Stimulated activated effector memory CD8-positive, alpha-beta T cell treated with anti-CD3 and anti-CD28 coated beads, Interleukin-12 subunit alpha, Interleukin-12 subunit beta, amount 100 ng/mL, for 72 hours (primary cell): ENCODE results near the gene SLC25A47.

Experiments
- ATAC-seq: fragments of 150-1000 bp; cut with Tn5 transposase; 2 replicates; pipeline ENCODE4 v1.10.0; 2021
- DNase-seq, 2 donors: peaks; one replicate each; pipeline ENCODE4 v3.0.0; 2021 to 2022; ENCODE audit warnings: low spot score in 2 of 2
- H3K27ac Mint-ChIP-seq: one replicate; pipeline ENCODE4 v1.8.0; 2022; ENCODE audit warnings: mild to moderate bottlenecking, mixed read lengths
- H3K36me3 Mint-ChIP-seq: one replicate; pipeline ENCODE4 v1.8.0; 2022; ENCODE audit warnings: mild to moderate bottlenecking, mixed read lengths
- H3K4me1 Mint-ChIP-seq: one replicate; pipeline ENCODE4 v1.8.0; 2022; ENCODE audit warnings: mixed read lengths
- H3K4me3 Mint-ChIP-seq: one replicate; pipeline ENCODE4 v1.8.0; 2022; ENCODE audit warnings: mild to moderate bottlenecking, mixed read lengths
- H3K9me3 Mint-ChIP-seq: one replicate; pipeline ENCODE4 v1.8.0; 2022; ENCODE audit warnings: mixed read lengths

Gene SLC25A47

DNA sequence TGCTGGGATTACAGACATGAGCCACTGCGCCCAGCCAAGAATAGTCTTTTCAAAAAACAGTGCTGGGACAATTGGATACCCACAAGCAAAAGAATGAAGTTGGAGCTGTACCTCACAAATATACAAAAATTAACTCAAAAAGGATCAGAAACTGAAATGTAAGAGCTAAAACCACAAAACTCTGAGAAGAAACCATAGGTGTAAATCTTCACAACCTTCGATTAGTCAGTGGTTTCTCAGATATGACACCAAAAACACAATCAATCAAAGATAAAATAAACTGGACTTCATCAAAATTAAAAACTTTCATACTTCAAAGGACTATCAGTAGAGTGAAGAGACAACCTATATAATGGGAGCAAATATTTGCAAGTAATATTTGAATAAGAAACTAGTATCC, 35.3 kb downstream of the SLC25A47 start:
- no peaks in the 10 kb centered on the region for H3K9me3 Mint-ChIP-seq
- ATAC-seq (no peak), DNase-seq (no peak)
- no peak overlapping the region for H3K4me3 Mint-ChIP-seq
- H3K27ac Mint-ChIP-seq, result peak overlapping the region; percentile 10
- peaks cover 25% of the 10 kb centered on the region for H3K4me1 Mint-ChIP-seq
- H3K36me3 Mint-ChIP-seq, result peaks cover 100% of the 10 kb centered on the region

DNA sequence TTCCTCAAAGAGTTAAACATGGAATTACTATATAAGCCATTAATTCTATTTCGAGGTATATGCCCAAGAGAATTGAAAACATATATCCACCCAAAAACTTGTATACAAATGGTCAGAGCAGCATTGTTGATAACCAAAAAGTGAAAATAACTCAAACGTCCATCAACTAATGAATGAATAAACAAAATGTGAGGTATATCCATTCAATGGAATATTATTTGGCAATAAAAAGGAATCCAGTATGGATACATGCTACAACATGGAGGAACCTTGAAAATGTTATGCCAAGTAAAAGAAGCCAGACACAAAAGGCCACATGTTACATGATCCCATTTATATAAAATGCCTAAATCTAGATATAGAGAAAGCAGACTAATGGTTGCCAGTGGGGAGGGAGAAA, 36.0 kb downstream of the SLC25A47 start:
- Mint-ChIP-seq H3K9me3 (no peaks in the 10 kb centered on the region), H3K36me3 (peaks cover 100% of the 10 kb centered on the region), H3K4me3 (no peak overlapping the region), H3K4me1 (peaks cover 25% of the 10 kb centered on the region), H3K27ac (no peak overlapping the region)
- DNase-seq (no peak), ATAC-seq (no peak)

DNA sequence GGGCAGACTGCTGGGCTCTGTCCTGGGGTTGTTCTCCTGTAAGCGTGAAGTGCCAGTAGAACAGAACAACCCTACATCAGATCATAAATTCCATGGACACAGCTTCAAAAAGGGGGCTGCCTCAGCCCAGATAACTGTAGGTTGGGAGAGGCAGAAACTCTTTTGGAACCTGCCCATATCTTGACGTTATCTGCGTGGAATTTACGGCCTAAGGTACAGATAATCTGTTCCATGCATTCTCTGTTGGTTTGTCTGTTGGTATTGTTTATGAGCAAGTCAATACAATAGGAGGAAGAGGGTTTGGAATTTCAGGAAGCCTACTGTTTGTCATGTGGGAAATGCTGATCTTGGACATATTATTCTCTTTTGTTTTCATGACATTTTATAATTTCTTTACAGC, 36.7 kb downstream of the SLC25A47 start:
- Mint-ChIP-seq H3K9me3 (no peaks in the 10 kb centered on the region), H3K4me3 (no peak overlapping the region), H3K4me1 (peaks cover 25% of the 10 kb centered on the region), H3K36me3 (peaks cover 100% of the 10 kb centered on the region), H3K27ac (no peak overlapping the region)
- DNase-seq (no peak), ATAC-seq (no peak)

DNA sequence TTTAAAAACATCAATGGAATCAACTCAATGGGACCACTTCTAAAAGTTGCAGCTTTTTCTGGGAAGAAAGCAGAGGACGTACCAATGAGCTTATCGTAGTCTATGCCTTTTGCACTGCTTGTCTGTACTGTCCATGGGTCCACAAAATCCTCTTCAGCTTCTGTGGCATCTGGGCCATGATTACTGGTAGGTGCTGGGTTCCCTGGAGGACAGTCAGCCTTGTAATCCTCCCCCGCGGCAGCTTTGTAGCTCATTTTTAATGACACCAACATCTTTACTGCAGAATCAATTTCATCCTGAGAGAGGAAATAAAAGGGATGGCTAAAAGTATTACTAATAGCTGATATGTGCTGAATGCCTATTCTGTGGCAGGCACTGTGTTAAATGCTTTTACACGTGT, 38.5 kb downstream of the SLC25A47 start:
- Mint-ChIP-seq H3K27ac (no peak overlapping the region), H3K4me3 (no peak overlapping the region), H3K9me3 (no peaks in the 10 kb centered on the region), H3K4me1 (peaks cover 35% of the 10 kb centered on the region), H3K36me3 (peaks cover 100% of the 10 kb centered on the region)
- ATAC-seq, result no peak
- DNase-seq, result no peak

DNA sequence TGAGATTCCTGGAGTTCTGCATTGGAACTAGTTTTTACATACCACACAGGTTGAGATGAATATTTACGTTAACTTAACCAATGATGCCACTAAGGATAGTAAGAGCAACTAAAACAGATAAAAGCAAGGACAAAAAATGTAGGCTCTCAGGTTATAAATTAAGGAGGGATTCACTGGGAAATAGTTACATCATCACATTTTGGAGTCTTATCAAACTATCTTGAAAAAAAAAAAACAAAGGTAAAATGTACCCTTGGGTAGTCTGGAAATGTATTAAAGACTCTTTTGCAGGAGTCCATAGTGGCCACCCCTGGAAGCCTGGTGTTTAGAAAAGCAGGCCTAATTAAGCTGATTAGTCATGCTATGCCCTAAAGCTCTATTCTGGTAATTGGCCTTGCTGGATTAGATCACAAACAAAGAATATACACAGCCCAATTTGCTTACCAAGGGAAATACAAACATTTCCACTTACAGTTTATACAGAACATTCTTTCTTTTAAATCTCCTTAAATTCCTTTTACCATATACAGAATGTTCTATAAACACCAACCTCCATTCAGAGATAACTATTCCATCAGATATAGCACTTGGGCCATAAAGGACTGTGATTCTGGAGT, 39.3 kb downstream of the SLC25A47 start:
- H3K9me3 Mint-ChIP-seq, result no peaks in the 10 kb centered on the region
- H3K4me1 Mint-ChIP-seq, result peaks cover 39% of the 10 kb centered on the region
- no peak overlapping the region for H3K4me3 Mint-ChIP-seq
- peaks cover 100% of the 10 kb centered on the region for H3K36me3 Mint-ChIP-seq
- ATAC-seq, result no peak
- peak overlapping the region; percentile 32 for H3K27ac Mint-ChIP-seq
- no peak for DNase-seq

DNA sequence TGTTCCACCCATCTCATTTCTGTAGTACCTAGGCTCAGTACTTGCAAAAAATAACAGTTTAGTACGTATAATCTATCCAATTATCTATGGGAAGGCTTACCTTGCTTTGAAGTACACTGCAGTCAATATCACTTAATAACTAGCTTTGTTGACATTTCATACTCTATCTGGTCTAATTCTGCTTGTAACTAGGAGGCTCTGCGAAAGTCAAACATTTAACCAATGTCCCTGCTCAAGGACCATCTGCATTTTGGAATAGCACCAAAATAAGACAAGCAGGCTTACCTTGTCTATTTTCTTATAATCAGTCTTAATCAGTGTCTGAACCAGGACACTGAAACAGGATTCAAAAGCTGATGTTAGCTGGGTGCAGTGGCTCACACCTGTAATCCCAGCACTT, 39.9 kb downstream of the SLC25A47 start:
- Mint-ChIP-seq H3K9me3 (no peaks in the 10 kb centered on the region), H3K36me3 (peaks cover 100% of the 10 kb centered on the region), H3K4me3 (no peak overlapping the region), H3K27ac (no peak overlapping the region), H3K4me1 (peaks cover 43% of the 10 kb centered on the region)
- ATAC-seq (no peak), DNase-seq (no peak)

DNA sequence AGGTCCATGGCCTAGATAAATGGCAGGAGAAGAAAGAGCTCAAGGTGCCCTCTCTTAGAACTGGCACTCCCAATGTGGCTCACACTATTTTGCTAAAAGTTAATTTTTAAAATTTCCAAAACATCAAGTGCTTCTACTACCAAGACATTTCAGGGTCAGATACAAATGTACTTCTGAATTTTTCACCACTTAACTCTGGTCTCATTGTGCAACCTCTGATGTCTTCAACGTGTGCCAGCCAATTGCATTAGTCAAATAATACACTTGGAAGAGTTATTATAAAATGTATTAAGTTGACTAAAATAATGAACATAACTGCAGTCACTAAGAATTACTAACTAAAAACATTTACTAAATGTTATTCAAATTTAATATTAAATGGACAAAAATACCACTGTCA, 41.3 kb downstream of the SLC25A47 start:
- DNase-seq, result no peak
- Mint-ChIP-seq H3K36me3 (peaks cover 100% of the 10 kb centered on the region), H3K27ac (no peak overlapping the region), H3K4me3 (no peak overlapping the region), H3K9me3 (no peaks in the 10 kb centered on the region), H3K4me1 (peaks cover 36% of the 10 kb centered on the region)
- no peak for ATAC-seq

DNA sequence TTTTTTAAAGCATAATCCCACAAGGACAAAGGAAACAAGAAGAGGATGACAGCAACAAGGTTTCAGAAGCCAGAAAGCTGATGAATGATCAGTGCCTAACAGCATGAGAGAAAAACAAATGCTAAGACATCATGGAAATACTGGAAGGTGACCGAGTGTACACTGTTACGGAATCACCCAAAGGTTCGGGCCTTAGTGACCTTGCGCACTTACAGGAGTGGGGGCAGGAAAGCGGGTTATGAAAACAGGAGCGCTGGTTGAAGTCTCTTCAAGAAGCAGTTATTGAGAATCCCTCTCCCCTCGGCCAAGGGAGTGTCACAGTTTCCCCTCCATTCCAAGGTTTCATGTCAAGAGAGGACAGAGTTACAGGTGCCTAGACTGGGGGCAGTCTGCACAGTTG, 42.6 kb downstream of the SLC25A47 start:
- Mint-ChIP-seq H3K4me3 (no peak overlapping the region), H3K27ac (peak overlapping the region; percentile 75), H3K4me1 (peaks cover 37% of the 10 kb centered on the region), H3K9me3 (no peaks in the 10 kb centered on the region), H3K36me3 (peaks cover 100% of the 10 kb centered on the region)
- no peak for DNase-seq
- no peak for ATAC-seq

DNA sequence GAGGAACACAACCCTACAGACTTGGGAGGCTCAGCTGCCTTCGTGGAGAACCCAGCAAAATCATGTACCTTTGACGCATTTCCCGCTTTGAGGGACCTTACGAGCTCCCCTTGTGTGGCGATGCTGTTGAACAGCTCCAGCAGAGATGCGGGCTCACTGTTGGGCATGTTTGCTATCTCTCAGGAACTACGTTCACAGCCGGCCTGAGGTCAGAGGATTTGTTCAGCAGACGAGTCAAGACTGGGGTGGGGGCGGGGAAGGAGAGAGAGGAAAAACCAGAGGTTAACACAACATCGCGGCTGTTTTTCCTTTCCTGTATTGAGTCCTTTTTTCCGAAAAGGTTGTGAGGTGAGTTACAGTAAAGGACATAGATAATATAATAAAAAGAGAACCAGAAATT, 45.9 kb downstream of the SLC25A47 start:
- DNase-seq (no peak), ATAC-seq (no peak)
- Mint-ChIP-seq H3K36me3 (peaks cover 100% of the 10 kb centered on the region), H3K27ac (no peak overlapping the region), H3K4me1 (peaks cover 62% of the 10 kb centered on the region), H3K4me3 (no peak overlapping the region), H3K9me3 (no peaks in the 10 kb centered on the region)

DNA sequence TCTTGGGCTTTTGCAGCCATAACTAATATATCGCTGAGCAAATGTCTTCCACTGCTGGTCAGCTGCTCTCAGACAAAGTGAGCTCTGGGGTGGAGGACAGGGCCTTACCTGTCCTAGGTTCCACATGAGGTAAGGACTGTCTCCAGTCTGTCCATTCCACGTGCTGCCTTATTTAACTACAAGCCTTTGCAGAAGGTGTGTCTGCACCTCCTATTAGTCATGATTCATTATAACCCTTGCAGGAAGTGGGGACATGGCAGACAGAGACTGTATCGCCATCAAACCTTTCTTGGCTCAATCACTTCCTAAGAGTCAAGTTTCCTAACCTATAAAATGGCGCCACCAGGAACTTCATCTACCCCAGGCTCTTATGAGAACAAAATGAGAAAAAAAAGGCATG, 46.9 kb downstream of the SLC25A47 start:
- Mint-ChIP-seq H3K4me1 (peaks cover 72% of the 10 kb centered on the region), H3K27ac (no peak overlapping the region), H3K4me3 (no peak overlapping the region), H3K36me3 (peaks cover 98% of the 10 kb centered on the region), H3K9me3 (no peaks in the 10 kb centered on the region)
- DNase-seq (no peak), ATAC-seq (peak; percentile 48)

DNA sequence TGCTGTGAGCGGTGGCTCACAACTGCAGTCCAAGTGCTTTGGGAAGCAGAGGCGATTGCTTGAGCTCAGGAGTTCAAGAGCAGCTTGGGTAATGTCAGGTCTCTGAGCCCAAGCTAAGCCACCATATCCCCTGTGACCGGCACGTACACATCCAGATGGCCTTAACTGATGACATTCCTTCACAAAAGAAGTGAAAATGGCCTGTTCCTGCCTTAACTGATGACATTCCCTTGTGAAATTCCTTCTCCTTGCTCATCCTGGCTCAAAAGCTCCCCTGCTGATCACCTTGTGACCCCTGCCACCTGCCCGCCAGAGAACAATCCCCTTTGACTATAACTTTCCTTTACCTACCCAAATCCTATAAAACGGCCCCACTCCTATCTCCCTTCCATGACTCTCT, 48.6 kb downstream of the SLC25A47 start:
- Mint-ChIP-seq H3K4me1 (peaks cover 68% of the 10 kb centered on the region), H3K4me3 (peak overlapping the region; percentile 95), H3K27ac (peak overlapping the region; percentile 11), H3K9me3 (no peaks in the 10 kb centered on the region), H3K36me3 (peaks cover 98% of the 10 kb centered on the region)
- DNase-seq, result no peak
- ATAC-seq, result no peak

DNA sequence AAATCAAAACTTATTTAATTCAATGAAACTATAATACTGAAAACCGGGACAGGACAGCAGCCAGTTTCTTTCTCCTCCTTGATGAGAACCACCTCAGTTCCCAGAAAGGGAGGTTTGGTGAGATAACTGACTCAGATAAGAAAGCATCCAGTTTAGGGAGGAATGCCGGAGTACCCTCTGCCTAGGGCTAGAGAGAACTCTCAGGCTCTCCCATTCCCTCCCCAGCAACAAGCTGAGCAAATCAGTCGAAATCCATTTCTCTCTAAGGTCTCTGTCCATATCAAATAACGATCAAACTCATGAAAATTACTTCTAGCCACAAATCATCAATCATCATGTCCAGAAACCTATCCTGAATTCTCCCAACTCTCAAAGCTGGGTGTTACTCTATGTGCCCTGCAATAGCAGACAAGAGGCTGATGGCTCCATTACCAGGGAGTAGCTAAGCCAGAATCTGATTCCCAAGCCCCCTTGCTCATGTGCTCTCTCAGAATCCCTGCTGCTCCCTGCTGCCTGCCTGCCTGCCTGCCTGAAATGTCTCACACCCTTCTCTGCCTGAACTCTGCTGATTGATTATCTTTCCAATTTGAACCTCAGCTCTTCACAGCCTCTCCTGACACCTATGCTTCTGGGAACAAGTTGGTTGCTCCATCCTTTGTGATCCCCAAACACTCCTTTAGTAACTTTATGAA, 49.4 kb downstream of the SLC25A47 start:
- peaks cover 92% of the 10 kb centered on the region for H3K36me3 Mint-ChIP-seq
- H3K27ac Mint-ChIP-seq, result peak overlapping the region; percentile 11
- peaks cover 70% of the 10 kb centered on the region for H3K4me1 Mint-ChIP-seq
- no peak for ATAC-seq
- H3K9me3 Mint-ChIP-seq, result no peaks in the 10 kb centered on the region
- peak overlapping the region; percentile 95 for H3K4me3 Mint-ChIP-seq
- DNase-seq, result no peak

DNA sequence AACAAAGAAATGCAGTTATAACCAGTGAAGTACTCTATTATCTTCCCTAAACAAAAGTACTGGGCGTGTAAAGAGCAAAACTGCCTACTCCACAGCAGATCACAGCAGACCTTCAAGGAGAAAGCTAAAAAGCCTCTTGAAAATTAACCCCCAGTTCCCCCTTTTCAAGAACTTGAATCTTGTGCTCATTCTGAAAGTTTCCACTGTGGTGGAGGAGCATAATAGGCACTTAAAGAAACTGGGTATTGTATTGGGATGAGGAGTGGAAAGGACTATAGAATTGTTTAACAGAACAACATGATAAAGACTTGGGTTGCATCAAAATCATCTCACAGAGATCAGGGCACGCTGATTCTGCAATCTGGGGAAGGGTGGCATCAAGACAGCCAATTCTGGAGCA, 51.1 kb downstream of the SLC25A47 start:
- Mint-ChIP-seq H3K4me3 (peak overlapping the region; percentile 95), H3K36me3 (peaks cover 74% of the 10 kb centered on the region), H3K9me3 (no peaks in the 10 kb centered on the region), H3K4me1 (peaks cover 65% of the 10 kb centered on the region), H3K27ac (peak overlapping the region; percentile 99)
- ATAC-seq, result no peak
- DNase-seq, result no peak

DNA sequence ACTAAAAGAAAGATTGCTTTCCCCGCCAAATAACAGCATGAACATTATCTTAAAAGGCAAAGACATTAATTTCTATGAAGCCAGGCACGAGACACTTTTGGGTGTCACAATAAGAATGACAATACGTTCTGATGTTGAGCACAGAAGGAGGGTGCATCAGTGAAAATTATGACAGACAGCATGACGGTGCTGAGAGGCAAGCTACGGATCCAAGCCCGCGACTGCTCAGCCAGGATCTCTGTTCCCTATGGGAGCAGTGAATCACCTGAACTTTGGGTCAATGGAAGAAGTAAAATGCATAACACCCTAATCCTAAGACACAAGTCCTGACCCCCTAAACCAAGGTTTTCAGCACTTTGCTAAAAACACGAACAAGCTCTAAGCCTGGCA, 51.7 kb downstream of the SLC25A47 start:
- H3K27ac Mint-ChIP-seq, result peak overlapping the region; percentile 99
- H3K36me3 Mint-ChIP-seq, result peaks cover 68% of the 10 kb centered on the region
- no peak for ATAC-seq
- no peak for DNase-seq
- H3K4me1 Mint-ChIP-seq, result peaks cover 63% of the 10 kb centered on the region
- H3K4me3 Mint-ChIP-seq, result peak overlapping the region; percentile 95
- H3K9me3 Mint-ChIP-seq, result no peaks in the 10 kb centered on the region

DNA sequence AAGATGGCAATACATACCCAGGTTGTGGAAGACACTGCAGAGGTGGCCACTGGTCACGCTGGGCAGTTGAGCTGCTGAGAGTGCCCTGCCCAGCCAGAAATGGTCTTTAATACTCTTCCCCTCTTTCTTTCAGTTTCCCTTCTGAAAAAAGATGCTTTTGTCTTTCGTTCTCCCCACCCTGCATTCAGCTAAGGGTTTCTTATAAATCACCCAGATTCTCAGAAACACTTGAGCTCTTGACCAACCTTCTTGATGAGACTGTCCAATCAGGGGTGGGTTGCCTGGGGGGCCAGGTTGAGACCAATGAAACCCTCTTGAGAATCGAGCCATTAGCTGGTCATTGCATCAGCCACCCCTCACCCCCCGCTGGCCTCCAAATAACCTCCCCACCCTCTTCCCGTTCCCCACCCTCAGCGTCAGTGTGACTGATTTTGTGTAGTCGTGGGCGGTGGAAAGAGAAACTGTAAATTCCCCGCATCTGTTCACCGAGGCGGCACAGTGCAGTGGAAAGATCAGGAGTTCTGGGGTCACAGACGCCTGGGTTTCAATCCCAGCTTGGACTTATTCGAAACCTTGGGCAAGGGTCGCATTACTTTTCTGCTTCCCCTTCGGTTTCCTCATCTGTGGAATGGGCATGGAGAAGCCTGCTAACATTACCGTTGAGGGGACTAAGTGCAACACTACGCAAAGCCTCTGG, 52.3 kb downstream of the SLC25A47 start:
- peak; percentile 81 for ATAC-seq
- peak; percentile 53 to 92 for DNase-seq
- H3K27ac Mint-ChIP-seq, result peak overlapping the region; percentile 99
- H3K4me3 Mint-ChIP-seq, result peak overlapping the region; percentile 95
- H3K4me1 Mint-ChIP-seq, result peaks cover 58% of the 10 kb centered on the region
- peaks cover 63% of the 10 kb centered on the region for H3K36me3 Mint-ChIP-seq
- no peaks in the 10 kb centered on the region for H3K9me3 Mint-ChIP-seq
